Osteoblast (primary cell): ENCODE measurements around the gene PNPLA8. TPM values are rescaled to one million over a fixed set of nuclear protein-coding genes. Genes with fewer than 3 reads are reported as not detected.

ENCODE experiments used
- DNase-seq: peaks from one replicate; pipeline ENCODE4 v3.0.0; 2011; ENCODE audit warnings: low spot score, mixed read lengths; ENCODE audit not compliant: insufficient read length; ENCODE audit errors: missing footprints
- H2AFZ ChIP-seq: 2 replicates; pipeline ENCODE4 v1.6.0; 2011; ENCODE audit warnings: mild to moderate bottlenecking, low read length
- H3K27ac ChIP-seq: 2 replicates; pipeline ENCODE4 v1.5.1; 2011; ENCODE audit warnings: mild to moderate bottlenecking, low read depth, low read length, moderate library complexity
- H3K27me3 ChIP-seq: 2 replicates; pipeline ENCODE4 v1.6.0; 2012; ENCODE audit warnings: mild to moderate bottlenecking, control low read depth, inconsistent platforms, low read length, moderate library complexity; ENCODE audit not compliant: insufficient read depth
- H3K36me3 ChIP-seq: 2 replicates; pipeline ENCODE4 v1.5.1; 2011; ENCODE audit warnings: mild to moderate bottlenecking, low read length, control low read depth, moderate library complexity; ENCODE audit not compliant: insufficient read depth
- H3K4me1 ChIP-seq: 2 replicates; pipeline ENCODE4 v1.5.1; 2011; ENCODE audit warnings: mild to moderate bottlenecking, low read length, control low read depth, moderate library complexity; ENCODE audit not compliant: insufficient read depth
- H3K4me2 ChIP-seq: 2 replicates; pipeline ENCODE4 v1.6.0; 2011; ENCODE audit warnings: mild to moderate bottlenecking, low read length; ENCODE audit not compliant: insufficient read depth
- H3K4me3 ChIP-seq: fragments of 200-600 bp; sonication (generic); 3 replicates; pipeline ENCODE4 v1.5.1; 2012; ENCODE audit warnings: mild to moderate bottlenecking, low read length, inconsistent platforms; ENCODE audit not compliant: insufficient read depth
- H3K79me2 ChIP-seq: 2 replicates; pipeline ENCODE4 v1.6.0; 2012; ENCODE audit warnings: mild to moderate bottlenecking, low read length, control low read depth, inconsistent platforms; ENCODE audit not compliant: insufficient read depth
- H3K9me3 ChIP-seq: 2 replicates; pipeline ENCODE4 v1.5.1; 2011; ENCODE audit warnings: low read depth, low read length, control low read depth
- H4K20me1 ChIP-seq: 2 replicates; pipeline ENCODE4 v1.6.0; 2012; ENCODE audit warnings: mild to moderate bottlenecking, low read length, control low read depth; ENCODE audit not compliant: insufficient read depth
- CTCF ChIP-seq: IDR thresholded peaks from 2 replicates; pipeline ENCODE4 v1.5.1; 2011; ENCODE audit warnings: mild to moderate bottlenecking, low read depth, low read length, moderate library complexity; ENCODE audit errors: extremely low read depth
- total RNA-seq: library from RNA; depleted of rRNA; stranded (reverse); fragments of >200 nt; gene quantifications from 2 replicates; pipeline ENCODE4 v1.2.3, GENCODE V29; 2012

PNPLA8 gene
- total RNA-seq, 1 donor = 37.6 TPM

- H3K4me1 ChIP-seq = no peaks in the 10 kb centered on the region
- no peak overlapping the region for H3K4me2 ChIP-seq
- no peaks in the 10 kb centered on the region for H3K36me3 ChIP-seq
- H3K79me2 ChIP-seq = no peaks in the 10 kb centered on the region
- no peak overlapping the region for H2AFZ ChIP-seq
- no peak for TF ChIP-seq CTCF
- H3K27me3 ChIP-seq = no peaks in the 10 kb centered on the region
- H3K27ac ChIP-seq = no peak overlapping the region
- no peak overlapping the region for H3K4me3 ChIP-seq
- no peak for DNase-seq
- H4K20me1 ChIP-seq = no peaks in the 10 kb centered on the region
- H3K9me3 ChIP-seq = no peaks in the 10 kb centered on the region
These were observed 9.3 kb upstream of the PNPLA8 start for GRCh38 chr7:108535257-108535656.

GRCh38 chr7:108533712-108534111, 7.8 kb upstream of the PNPLA8 start:
- no peak for TF ChIP-seq CTCF
- Histone ChIP-seq H3K4me1 (no peaks in the 10 kb centered on the region), H3K27ac (no peak overlapping the region), H3K9me3 (no peaks in the 10 kb centered on the region), H3K4me3 (no peak overlapping the region), H3K79me2 (no peaks in the 10 kb centered on the region), H3K27me3 (no peaks in the 10 kb centered on the region), H4K20me1 (no peaks in the 10 kb centered on the region), H3K36me3 (no peaks in the 10 kb centered on the region), H2AFZ (no peak overlapping the region), H3K4me2 (no peak overlapping the region)
- DNase-seq = no peak

- H2AFZ ChIP-seq = no peak overlapping the region
- H3K4me3 ChIP-seq = no peak overlapping the region
- H3K79me2 ChIP-seq = peaks cover 5% of the 10 kb centered on the region
- H3K27ac ChIP-seq = no peak overlapping the region
- DNase-seq = no peak
- TF ChIP-seq CTCF = no peak
- H4K20me1 ChIP-seq = no peaks in the 10 kb centered on the region
- H3K4me2 ChIP-seq = no peak overlapping the region
- H3K36me3 ChIP-seq = no peaks in the 10 kb centered on the region
- H3K4me1 ChIP-seq = peaks cover 10% of the 10 kb centered on the region
- H3K9me3 ChIP-seq = no peaks in the 10 kb centered on the region
- no peaks in the 10 kb centered on the region for H3K27me3 ChIP-seq
These were observed 3.4 kb upstream of the PNPLA8 start for GRCh38 chr7:108529341-108529740.

- Histone ChIP-seq H3K4me1 (peaks cover 13% of the 10 kb centered on the region), H3K27ac (no peak overlapping the region), H3K4me3 (no peak overlapping the region), H4K20me1 (no peaks in the 10 kb centered on the region), H2AFZ (no peak overlapping the region), H3K36me3 (no peaks in the 10 kb centered on the region), H3K79me2 (peaks cover 16% of the 10 kb centered on the region), H3K9me3 (no peaks in the 10 kb centered on the region), H3K4me2 (no peak overlapping the region), H3K27me3 (no peaks in the 10 kb centered on the region)
- DNase-seq = peak; percentile 10
- TF ChIP-seq CTCF = no peak
These were observed 2.3 kb upstream of the PNPLA8 start for GRCh38 chr7:108528183-108528712.
